ENCODE measurements around the gene GRM5.

- TF ChIP-seq POLR2A (IDR thresholded peaks at IDR 0.05; ENCODE audit: low read depth, low read length), result no peak
- TF ChIP-seq POLR2AphosphoS5 (IDR thresholded peaks at IDR 0.05; ENCODE audit: low read depth, low read length), result no peak
- no peak for TF ChIP-seq TAF1 (IDR thresholded peaks at IDR 0.05; ENCODE audit: borderline replicate concordance, low read depth, low read length)
These were observed 532.8 kb downstream of the GRM5 start for GRCh38 chr11:88533001-88533400.
